RKO (cell line): ENCODE results near the gene TEF.

ENCODE experiments used
- DNase-seq: peaks from one replicate; pipeline ENCODE4 v3.0.0-alpha.2; 2016; ENCODE audit warnings: low spot score

The TEF gene, protein sequence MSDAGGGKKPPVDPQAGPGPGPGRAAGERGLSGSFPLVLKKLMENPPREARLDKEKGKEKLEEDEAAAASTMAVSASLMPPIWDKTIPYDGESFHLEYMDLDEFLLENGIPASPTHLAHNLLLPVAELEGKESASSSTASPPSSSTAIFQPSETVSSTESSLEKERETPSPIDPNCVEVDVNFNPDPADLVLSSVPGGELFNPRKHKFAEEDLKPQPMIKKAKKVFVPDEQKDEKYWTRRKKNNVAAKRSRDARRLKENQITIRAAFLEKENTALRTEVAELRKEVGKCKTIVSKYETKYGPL

DNA sequence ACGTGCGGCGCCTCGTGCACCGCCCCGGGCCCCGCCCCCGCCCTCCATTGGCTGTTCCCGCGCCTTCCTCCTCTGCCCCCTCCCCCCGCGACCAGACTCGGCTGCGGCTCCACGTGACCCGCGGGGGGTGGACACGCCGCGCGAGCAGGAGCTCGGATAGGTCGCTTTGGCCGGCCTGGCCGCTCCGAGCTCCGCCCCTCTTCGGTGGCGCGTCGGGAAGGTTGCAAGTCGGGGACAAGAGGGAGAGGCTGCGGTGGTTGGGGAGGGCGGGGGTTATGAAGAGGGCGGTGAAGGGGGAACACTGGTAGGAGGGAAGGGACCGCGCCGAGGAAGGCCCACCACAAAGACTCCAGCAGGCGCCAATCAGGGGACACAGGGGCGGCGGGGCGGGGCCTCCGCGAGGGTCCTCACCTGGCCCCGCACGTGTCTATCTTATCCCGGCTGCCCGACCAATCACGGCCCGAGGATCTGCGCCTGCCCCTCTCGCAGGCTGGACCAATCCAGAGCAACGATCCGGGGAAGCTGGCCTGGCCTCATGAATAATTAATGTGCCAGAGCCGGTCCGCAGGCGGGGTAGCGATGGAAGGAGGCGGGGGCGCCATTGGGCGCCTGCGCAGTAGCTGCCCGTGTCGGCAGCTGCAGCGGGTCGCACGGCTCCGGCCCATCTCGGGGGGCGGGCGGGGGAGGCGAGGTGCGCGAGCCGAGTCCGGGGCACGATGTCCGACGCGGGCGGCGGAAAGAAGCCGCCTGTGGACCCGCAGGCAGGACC, at the start of gene TEF:
Gene TEF (plus strand): TSS at position 614 of the 769 bp plus-strand sequence. CDS start 103 bp downstream, at position 717.
- peak; percentile 98 for DNase-seq

DNA sequence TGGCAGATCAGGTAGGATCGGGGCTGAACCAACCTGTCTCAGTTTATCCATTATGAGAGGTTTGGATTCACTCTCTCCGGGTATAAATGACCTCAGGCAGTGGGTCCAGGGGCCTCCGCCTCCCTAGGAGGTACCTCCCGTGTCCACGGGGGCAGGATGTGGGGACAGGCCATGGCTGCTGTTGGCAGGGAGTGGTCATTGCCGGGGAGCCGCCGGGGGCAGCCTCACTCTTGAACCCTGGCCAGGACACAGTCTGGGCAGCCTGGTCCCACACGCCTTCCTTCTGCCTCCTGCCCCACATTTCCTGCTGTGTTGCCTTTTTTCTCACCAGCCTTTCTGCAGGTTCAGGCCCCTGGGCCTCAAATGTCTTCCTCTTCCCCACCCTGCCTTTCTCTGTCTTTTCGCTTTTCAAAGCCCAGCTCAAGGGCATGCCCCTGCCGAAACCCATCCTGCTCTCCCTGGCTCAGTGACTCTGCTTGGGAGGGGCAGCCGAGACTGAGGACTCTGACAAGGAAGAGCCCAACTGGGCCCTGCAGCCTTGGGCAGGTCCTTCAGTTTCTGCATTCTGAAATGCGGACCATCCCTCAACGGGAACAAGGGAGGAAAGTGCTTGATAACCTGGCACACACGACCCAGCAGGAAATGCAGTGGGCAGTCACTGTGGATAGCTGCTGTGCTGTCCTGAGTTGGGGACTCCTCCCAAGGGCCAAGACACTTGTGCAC, 49.4 kb upstream of the TEF start:
- no peak for DNase-seq

DNA sequence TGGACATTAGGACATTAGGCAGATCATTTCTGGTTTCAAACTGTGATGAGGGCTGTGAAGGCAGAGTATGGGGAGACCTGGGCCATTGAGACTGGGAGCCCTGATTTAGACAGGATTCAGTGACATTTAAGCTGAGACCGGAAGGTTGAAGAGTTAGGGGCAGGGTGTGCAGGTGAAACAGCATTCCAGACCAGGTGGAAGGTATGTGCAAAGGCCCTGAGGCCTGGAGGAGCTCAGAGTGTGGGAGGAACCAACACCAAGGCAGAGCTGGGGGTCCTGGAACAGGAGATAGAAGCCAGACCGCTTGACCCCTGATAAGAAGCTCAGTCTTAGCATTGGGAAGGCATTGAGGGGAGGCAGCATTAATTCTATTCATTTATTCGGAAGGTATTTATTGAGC, 47.9 kb upstream of the TEF start:
- no peak for DNase-seq

DNA sequence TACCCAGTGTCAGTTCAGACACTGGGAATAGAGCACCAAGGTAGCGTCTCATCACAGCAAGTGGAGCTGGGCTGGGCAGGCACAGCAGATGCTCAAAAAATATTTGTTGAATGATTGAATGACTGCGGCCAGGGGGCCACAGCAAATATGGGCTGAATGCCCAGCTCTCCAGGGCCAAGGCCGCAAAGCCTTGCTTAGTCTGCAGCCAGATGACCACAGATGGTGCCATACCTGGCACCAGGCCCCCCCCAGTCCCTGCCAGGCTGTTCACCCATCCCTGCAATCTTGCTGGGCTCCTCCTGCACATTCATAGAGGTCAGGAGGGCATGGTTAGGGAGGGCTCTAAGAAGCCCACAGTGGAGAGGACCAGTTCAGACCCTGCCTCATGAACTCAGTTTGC, 47.5 kb upstream of the TEF start:
- DNase-seq: no peak

DNA sequence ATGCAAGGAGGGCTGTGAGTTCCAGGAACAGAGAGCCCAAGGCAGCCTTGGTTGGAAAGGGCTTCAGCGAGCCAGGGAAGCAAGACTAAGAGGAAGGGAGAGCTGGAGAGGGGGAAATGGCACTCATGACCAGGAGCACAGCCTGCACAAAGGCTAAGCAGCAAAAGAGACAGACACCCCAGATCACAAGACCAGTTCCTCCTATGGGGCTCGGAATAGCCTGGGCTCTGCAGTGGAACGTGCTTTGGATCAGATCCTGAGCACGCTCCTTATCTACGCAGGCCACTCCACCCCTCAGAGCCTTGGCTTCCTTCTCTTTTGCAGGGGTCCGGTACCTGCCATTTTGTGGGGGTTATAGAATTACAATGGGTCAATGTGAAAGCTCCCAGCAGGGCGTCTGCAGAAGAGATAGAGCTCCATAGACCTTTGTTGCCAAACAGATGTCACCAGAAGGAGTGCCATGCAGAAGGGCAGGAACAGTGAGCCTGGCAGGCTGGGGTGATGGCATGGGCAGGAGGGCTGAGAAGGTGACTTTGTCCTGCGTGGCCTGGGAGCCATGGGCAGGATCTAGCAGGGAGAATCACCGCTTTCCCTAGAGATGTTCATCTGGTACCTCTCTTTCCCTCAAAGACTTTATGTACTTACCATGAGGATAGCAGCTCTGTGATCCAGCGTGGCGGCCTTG, 46.6 kb upstream of the TEF start:
- DNase-seq: no peak

DNA sequence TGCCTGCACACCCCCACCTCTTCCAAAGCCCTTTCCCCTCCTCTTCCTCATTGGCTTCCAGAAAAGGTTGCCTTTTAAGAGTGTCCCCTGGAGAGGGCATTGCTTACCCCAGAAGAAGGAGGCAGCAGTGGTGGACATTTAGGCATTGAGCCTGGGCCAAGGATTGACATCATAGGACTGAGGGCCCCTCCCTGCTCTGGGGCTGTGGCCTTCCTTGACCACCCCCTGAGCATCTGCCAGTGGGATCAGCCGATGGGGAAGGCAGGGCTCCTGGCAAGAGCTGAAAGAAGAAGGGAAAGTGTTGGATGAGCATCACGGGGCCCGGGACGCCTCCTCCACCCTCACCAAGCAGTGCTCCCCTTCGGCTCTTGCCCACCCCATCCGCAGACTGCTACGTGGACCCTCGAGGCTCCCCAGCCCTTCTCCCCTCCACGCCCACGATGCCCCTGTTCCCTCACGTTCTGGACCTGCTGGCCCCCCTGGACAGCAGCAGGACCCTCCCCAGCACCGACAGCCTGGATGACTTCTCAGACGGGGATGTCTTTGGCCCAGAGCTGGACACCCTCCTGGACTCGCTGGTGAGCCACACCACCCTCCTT, 43.0 kb upstream of the TEF start:
- DNase-seq: no peak

DNA sequence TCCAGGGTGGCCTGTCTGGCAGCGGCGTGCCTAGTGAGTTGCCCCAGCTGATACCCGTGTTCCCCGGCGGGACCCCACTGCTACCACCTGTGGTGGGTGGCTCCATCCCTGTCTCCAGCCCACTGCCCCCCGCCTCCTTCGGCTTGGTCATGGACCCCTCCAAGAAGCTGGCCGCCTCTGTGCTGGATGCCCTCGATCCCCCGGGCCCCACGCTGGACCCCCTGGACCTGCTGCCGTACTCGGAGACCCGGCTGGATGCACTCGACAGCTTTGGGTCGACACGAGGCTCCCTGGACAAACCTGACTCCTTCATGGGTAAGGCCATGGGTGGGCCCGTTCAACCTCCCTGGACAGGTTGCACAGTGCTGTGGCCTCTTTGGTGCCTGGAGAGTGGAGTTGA, 41.9 kb upstream of the TEF start:
- DNase-seq: no peak

DNA sequence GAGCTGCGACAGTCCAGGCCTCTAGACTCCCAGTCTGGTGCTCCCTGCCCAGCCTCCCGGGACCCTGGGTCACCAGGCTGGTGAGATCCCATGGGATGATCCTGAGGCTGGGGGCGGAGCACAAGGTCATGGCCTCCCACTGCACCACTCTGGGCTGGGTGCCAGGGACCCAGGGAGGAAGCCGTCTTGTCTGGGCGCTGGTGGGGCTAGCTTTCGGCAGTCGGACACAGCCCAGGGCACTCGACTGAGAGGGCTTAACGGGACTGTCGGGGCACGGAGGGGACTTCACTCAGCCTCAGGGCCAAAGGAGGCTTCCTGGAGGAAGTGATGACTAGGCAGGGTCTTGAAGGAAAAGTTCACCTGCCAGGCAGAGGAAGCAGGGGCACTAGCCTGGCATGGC, 41.4 kb upstream of the TEF start:
- DNase-seq: no peak

DNA sequence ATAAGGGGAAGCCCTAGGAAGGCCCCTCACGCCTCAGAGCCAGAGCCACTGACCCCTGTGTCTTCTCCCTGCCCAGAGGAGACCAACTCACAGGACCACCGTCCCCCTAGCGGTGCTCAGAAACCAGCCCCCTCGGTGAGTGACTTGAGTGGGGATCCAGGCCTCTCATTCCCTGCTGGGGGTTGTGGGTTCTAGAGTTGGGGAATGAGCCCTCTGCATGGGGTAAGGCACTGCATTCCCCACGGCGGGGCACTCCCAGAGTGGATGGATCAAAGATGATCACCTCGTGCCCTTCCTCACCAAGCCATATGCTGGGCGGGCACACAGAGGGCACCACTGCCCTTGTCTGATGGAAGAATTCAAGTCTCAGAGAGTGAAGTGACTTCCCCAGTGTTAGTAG, 40.7 kb upstream of the TEF start:
- no peak for DNase-seq

DNA sequence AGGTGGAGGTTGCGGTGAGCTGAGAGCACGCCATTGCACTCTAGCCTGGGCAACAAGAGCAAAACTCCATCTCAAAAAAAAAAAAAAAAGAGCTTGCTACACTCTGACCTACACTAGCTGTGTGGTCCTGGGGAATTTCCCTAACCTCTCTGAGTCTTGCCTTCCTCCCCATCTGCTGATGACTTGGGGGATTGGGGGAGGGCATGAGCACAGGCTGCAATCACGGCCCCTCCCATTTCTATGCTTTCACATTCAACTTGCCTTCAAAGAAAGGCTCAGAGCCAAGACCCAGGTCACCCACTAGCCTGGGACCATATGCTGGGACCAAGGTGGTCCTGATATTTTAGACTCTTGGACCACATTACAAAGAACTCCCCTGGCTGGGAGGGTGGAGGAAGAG, 39.8 kb upstream of the TEF start:
- DNase-seq: no peak

DNA sequence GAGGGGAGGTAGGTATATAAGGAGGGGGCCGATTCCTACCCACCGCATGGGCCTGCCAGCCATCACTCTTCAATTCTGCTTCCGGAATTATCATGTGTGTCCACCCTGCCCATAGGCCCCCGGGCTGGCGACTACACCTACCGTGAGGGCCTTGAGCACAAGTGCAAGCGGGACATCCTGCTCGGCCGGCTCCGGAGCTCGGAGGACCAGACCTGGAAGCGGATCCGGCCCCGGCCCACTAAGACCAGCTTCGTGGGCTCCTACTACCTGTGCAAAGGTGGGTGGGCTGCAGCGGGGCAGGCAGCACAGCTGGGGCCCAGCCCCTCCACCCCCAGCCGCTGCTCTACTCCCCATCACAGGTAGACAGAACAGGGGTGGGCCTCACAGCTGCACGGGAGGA, 38.4 kb upstream of the TEF start:
- no peak for DNase-seq

DNA sequence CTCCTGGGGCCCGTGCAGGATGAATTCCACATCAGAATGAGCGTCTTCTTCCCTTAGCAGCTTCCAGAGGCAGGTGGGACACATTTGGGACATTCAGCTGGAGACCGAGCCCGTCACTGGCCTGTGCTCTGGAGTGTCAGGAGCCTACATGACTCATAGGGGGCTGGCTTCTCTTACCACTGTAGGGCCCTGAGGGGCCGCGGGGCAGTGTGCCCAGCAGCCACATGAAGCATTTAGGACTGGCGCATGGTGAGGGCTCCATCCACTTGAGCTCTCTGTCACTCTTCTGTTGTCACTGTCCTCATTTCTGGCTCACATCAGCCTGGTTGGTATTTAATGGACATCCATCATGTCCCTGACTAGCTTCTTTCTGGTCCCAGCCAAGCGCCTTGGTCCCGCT, 38.0 kb upstream of the TEF start:
- no peak for DNase-seq

DNA sequence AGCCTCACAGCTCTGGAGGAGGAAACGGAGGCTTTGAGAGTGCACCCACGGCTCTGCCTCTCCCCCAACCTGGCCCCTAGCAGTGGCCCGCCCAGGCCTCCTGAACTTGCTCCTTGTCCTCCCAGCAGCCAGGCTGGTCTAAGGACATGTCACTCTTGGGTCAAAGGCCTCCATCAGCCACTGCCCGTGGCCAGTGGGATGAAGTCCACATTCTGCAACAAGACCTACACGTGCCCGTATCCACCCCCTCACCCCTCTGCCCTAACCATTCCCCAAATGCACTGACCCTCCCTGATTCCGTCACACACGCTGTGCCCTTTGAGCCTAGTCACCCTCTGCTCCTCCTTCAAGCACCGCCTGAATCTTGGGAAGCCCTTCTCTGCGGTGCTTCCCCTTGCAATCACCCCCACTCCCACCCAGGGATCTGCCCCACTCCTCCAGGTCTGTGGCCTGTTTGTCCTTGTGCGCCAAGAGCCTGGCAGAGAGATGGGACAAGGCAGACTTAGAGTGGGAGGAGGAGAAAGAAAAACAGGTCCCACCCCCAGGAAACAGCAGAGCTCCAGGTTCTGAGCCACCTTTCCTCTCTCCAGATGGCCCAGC, 37.5 kb upstream of the TEF start:
- DNase-seq: no peak

DNA sequence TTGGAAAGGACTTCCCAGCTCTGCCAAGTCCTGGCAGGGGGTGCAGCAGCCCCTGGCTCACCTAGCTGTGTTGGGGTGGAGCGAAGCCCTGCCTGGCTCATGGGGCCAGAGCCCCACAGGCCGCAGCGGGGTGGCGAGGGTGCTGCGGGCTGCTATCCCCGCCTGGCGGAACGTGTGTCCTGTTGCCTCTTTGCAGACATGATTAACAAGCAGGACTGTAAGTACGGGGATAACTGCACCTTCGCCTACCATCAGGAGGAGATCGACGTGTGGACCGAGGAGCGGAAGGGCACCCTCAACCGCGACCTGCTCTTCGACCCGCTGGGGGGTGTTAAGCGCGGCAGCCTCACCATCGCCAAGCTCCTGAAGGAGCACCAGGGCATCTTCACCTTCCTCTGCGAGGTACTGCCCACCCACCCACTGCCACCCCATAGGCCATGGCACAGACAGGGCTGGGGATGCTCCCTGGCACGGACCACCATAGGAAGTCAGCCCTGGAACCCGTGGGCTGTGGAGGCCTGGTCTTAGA, 35.9 kb upstream of the TEF start:
- DNase-seq: no peak

DNA sequence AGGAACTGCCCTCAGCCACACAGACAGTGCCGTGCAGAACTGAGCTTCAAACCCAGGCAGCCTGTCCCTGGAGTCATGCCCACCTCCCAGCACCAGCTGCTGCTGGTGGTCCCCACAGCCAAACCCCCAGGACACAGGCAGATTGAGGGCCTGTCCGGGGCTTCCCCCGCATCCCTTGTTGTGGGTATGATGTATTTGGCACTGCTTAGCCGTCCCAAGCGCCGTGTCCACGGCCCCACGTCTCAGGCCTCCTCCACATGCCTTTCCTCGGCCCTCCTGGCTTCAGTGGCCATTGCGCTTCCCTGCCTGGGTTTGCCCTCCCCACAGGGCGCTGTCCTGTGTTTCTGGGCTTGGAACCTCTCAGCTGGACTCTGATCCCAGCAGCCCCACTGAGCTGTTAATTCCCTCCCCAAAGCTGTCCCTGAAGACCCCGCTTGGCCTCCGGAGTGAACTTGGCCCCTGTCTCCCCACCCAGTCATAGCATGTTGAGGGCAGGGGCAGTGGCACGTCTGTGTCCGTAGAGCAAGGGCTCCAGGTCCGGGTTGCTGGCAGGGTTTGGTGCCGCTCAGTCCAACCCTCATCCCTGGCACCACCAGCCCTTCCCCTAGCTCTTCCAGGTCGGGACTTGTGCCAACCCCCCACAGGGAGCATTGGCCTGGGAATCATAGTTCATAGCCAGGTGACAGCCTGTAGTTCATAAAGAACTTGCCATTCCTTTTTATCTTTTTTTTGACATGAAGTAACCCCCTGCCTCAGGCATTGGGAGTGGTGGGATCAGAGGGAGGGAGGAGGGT, 34.5 kb upstream of the TEF start:
- no peak for DNase-seq

DNA sequence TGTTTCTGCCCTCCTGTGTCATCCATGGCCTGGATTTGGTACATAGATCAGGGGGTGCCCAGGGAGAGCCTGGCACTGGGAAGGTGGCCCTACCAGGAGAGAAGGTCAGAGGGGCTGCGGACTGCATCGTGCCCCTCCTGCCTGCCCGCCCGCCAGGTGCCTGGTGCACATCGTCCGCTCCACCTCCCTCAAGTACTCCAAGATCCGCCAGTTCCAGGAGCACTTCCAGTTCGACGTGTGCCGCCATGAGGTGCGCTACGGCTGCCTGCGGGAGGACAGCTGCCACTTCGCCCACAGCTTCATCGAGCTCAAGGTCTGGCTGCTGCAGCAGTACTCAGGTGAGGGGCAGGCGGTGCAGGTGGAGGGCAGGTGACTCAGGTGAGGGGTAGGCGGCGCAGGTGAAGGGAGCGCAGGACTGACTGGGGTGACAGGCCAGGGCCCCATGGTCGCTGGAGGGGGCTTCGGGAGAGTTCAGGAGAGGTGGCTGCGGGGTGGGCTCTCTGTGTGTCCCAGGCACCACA, 32.7 kb upstream of the TEF start:
- DNase-seq: no peak

DNA sequence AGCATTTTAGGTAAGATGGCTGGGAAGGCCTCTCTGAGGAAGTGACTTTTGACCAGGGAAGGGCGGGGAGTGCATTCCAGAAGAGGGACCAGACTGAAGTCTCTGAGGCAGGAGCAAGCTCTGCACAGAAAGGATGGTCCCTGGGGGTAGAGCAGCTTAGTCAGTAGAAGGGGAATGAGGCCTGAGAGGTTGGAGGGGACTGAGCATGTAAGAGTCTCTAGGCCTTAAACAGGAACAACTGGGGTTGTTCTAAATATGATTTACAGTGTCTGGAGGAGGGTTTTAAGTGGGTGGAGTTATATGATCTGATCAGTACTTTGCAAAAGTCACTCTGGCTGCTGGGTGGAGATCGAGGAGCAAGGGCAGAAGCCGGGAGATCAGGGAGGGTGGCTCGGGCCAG, 31.7 kb upstream of the TEF start:
- no peak for DNase-seq

DNA sequence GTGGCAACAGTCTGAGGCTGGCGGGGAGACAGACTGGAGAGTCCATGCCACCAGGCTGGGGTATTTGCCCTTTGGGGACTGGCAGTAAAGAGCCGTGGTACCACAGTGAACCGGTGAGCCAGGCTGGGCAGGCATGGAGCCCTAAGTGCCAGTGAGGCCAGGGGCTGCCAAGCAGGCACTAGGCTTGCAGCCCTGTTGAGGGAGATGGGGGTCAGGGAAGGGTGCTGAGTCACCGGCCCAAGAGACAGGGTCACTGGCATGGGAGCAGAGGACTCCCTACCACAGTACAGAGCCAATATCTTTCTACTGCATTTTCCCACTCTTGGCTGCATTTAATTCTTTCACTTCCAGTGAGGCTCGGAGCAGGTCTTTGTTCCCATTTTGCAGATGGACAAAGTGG, 30.7 kb upstream of the TEF start:
- no peak for DNase-seq

DNA sequence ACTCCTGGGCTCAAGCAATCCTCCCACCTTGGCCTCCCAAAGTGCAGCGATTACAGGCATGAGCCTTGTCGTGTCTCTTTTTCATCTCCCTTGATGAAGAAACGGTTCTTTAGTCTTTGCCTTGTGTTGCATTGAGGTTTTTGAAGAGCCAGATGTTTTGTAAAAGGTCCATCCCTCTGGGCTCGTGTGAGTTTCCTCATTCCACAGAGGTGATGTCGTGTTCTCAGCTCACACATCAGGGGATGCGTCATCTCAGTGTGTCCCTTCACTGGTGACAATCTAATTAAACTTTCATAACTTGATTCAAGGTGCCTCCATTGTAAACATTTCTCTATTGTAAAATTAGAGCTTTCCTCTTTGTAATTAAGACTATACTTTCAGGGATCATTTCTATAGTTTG, 29.7 kb upstream of the TEF start:
- peak; percentile 33 for DNase-seq

DNA sequence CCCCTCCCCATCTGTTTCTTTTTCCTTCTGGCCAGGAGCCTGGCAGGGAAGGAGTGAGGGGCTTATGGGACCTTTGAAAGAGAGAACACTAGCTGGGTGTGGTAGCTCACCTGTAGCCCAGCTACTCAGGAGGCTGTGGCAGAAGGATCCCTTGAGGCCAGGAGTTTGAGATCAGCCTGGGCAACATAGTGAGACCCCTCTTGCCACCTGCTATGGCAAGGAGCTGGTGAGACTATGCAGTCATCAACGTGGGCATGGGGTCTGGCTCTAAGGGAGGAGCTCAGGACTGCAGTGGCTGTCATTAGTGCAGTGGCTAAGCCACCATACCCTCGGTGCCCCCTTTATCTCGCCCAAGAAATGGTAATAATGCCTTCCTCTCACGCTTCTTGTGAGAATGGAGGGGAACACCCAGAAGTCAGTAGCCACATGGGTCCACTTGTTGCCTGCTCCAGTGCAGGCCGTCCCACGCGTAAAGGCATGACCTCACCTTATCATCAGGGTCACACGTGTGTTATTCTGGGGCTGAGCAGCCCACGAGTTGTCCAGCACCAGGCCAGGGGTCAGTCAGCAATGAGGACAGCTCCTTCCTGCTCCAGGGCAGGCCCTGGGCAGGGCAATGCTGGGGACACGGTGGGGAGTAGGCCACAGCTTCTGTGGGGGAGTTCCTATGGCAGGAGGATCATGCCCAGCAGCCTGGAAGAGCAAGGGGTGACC, 27.7 kb upstream of the TEF start:
- no peak for DNase-seq
